OCI-LY7 (cell line): ENCODE data around the gene CPHXL.

ENCODE experiments used
- CTCF ChIP-seq: fragments of 200-600 bp; sonication (generic); conservative IDR thresholded peaks from 2 replicates; pipeline ENCODE4 v1.5.1; 2014; ENCODE audit warnings: mild to moderate bottlenecking, antibody characterized with exemption, low read length, moderate library complexity, mixed read lengths
- EZH2phosphoT487 ChIP-seq: fragments of 200-600 bp; sonication (generic); IDR thresholded peaks from 2 replicates; pipeline ENCODE4 v1.6.1; 2018; ENCODE audit warnings: low read depth, borderline replicate concordance, mild to moderate bottlenecking, mixed run types, antibody characterized with exemption, low read length, moderate library complexity, mixed read lengths

GRCh38 chr16:75745242-75745641 lies 19.0 kb upstream of the CPHXL start:
- no peak for TF ChIP-seq CTCF
- TF ChIP-seq EZH2phosphoT487, result no peak
